Mesothelial cell of epicardium (in vitro differentiated cells): ENCODE results near the gene FRMD1. TPM values are rescaled to one million over a fixed set of nuclear protein-coding genes. Genes with fewer than 3 reads are reported as not detected.

Experiments used
- DNase-seq, 2 experiments: peaks; one replicate each; pipeline ENCODE4 v3.0.0; 2021; ENCODE audit warnings: low spot score in 2 of 2; ENCODE audit not compliant: unreplicated experiment in 2 of 2
- H3K27ac Mint-ChIP-seq: 2 replicates; pipeline ENCODE4 v1.8.0; 2021; ENCODE audit warnings: mixed read lengths
- H3K27me3 Mint-ChIP-seq: 2 replicates; pipeline ENCODE4 v1.8.0; 2021; ENCODE audit warnings: low read depth, mixed read lengths
- H3K36me3 Mint-ChIP-seq: 2 replicates; pipeline ENCODE4 v1.8.0; 2021; ENCODE audit warnings: mixed read lengths
- H3K4me1 Mint-ChIP-seq: 2 replicates; pipeline ENCODE4 v1.8.0; 2021; ENCODE audit warnings: mixed read lengths
- H3K4me3 Mint-ChIP-seq: 2 replicates; pipeline ENCODE4 v1.8.0; 2021; ENCODE audit warnings: mild to moderate bottlenecking, moderate library complexity, mixed read lengths
- H3K9me3 Mint-ChIP-seq: 2 replicates; pipeline ENCODE4 v1.8.0; 2021; ENCODE audit warnings: mixed read lengths
- CTCF ChIP-seq: fragments of 200-600 bp; sonication (generic); IDR thresholded peaks from one replicate; pipeline ENCODE4 v1.5.0; 2021; ENCODE audit warnings: antibody characterized with exemption; ENCODE audit not compliant: unreplicated experiment
- total RNA-seq: library from RNA; stranded (reverse); gene quantifications from 3 replicates; pipeline ENCODE4 v1.2.1, GENCODE V29; 2021

The FRMD1 gene
- total RNA-seq, 1 donor from 2014 or later, result not detected

- peaks cover 3% of the 10 kb centered on the region for H3K27me3 Mint-ChIP-seq
- H3K4me3 Mint-ChIP-seq, result no peak overlapping the region
- H3K4me1 Mint-ChIP-seq, result no peaks in the 10 kb centered on the region
- TF ChIP-seq CTCF, result no peak
- DNase-seq, result no peak
- no peaks in the 10 kb centered on the region for H3K36me3 Mint-ChIP-seq
- H3K27ac Mint-ChIP-seq, result no peak overlapping the region
- H3K9me3 Mint-ChIP-seq, result no peaks in the 10 kb centered on the region
Observed at GRCh38 chr6:168075787-168076202, 3.2 kb downstream of the FRMD1 start.

GRCh38 chr6:168075216-168075615 is 3.8 kb downstream of the FRMD1 start:
- Mint-ChIP-seq H3K4me3 (no peak overlapping the region), H3K36me3 (no peaks in the 10 kb centered on the region), H3K9me3 (no peaks in the 10 kb centered on the region), H3K27ac (no peak overlapping the region), H3K4me1 (no peaks in the 10 kb centered on the region), H3K27me3 (peaks cover 3% of the 10 kb centered on the region)
- no peak for TF ChIP-seq CTCF
- DNase-seq, result no peak

GRCh38 chr6:168073937-168074730 is 4.9 kb downstream of the FRMD1 start:
- Mint-ChIP-seq H3K4me3 (no peak overlapping the region), H3K36me3 (no peaks in the 10 kb centered on the region), H3K4me1 (no peaks in the 10 kb centered on the region), H3K9me3 (no peaks in the 10 kb centered on the region), H3K27me3 (peaks cover 3% of the 10 kb centered on the region), H3K27ac (no peak overlapping the region)
- no peak for TF ChIP-seq CTCF
- no peak for DNase-seq

- no peaks in the 10 kb centered on the region for H3K36me3 Mint-ChIP-seq
Observed at GRCh38 chr6:168072730-168073129, 6.3 kb downstream of the FRMD1 start.

GRCh38 chr6:168072261-168072660 is 6.8 kb downstream of the FRMD1 start:
- peaks cover 3% of the 10 kb centered on the region for H3K27me3 Mint-ChIP-seq
- no peak overlapping the region for H3K27ac Mint-ChIP-seq
- DNase-seq, result no peak
- H3K9me3 Mint-ChIP-seq, result no peaks in the 10 kb centered on the region
- no peak overlapping the region for H3K4me3 Mint-ChIP-seq
- H3K4me1 Mint-ChIP-seq, result no peaks in the 10 kb centered on the region
- no peaks in the 10 kb centered on the region for H3K36me3 Mint-ChIP-seq
- TF ChIP-seq CTCF, result no peak

More at GRCh38 chr6:168072730-168073129, 6.3 kb downstream of the FRMD1 start:
- no peaks in the 10 kb centered on the region for H3K9me3 Mint-ChIP-seq
- H3K4me3 Mint-ChIP-seq, result no peak overlapping the region
- peaks cover 3% of the 10 kb centered on the region for H3K27me3 Mint-ChIP-seq
- no peaks in the 10 kb centered on the region for H3K4me1 Mint-ChIP-seq
- DNase-seq, result no peak
- no peak overlapping the region for H3K27ac Mint-ChIP-seq
- TF ChIP-seq CTCF, result no peak
